HG03378 (cell line): ENCODE measurements around the gene ATP2B1.
"Not testable (repeated sequence)": the region's sequence is repeated elsewhere in the genome, so short reads cannot be mapped to it uniquely, and the experiment has no call there.

Experiments
- ATAC-seq: cut with Tn5 transposase; IDR thresholded peaks from one replicate; pipeline ENCODE4 v1.9.1; 2021; ENCODE audit warnings: mild to moderate bottlenecking, moderate library complexity; ENCODE audit not compliant: unreplicated experiment

The ATP2B1 gene

GRCh38 chr12:89717759-89718523 lies 9.3 kb upstream of the ATP2B1 start:
- ATAC-seq = no peak

- ATAC-seq = no peak
These were observed 4.1 kb upstream of the ATP2B1 start for GRCh38 chr12:89712706-89713105.

GRCh38 chr12:89710873-89711750 lies 2.5 kb upstream of the ATP2B1 start:
- no peak for ATAC-seq

GRCh38 chr12:89709995-89710872 lies 1.6 kb upstream of the ATP2B1 start:
- peak; percentile 3 for ATAC-seq

GRCh38 chr12:89709157-89709994 lies 738 bp upstream of the ATP2B1 start:
- ATAC-seq = peak; percentile 53

- no peak for ATAC-seq
These were observed 704 bp downstream of the ATP2B1 start for GRCh38 chr12:89707703-89708564.

GRCh38 chr12:89706986-89707702 lies 1.5 kb downstream of the ATP2B1 start:
- ATAC-seq = no peak

GRCh38 chr12:89706551-89706950 lies 2.1 kb downstream of the ATP2B1 start:
- ATAC-seq = no peak

- no peak for ATAC-seq
These were observed 4.2 kb downstream of the ATP2B1 start for GRCh38 chr12:89704457-89704856.

- no peak for ATAC-seq
These were observed 4.9 kb downstream of the ATP2B1 start for GRCh38 chr12:89703768-89704167.

GRCh38 chr12:89702503-89702902 lies 6.1 kb downstream of the ATP2B1 start:
- no peak for ATAC-seq

GRCh38 chr12:89701606-89702206 lies 6.9 kb downstream of the ATP2B1 start:
- ATAC-seq = no peak

- ATAC-seq = no peak
These were observed 8.3 kb downstream of the ATP2B1 start for GRCh38 chr12:89700191-89700810.

- no peak for ATAC-seq
These were observed 10.0 kb downstream of the ATP2B1 start for GRCh38 chr12:89698607-89699006.

- not testable (repeated sequence) for ATAC-seq
These were observed 10.9 kb downstream of the ATP2B1 start for GRCh38 chr12:89697728-89698127.

- ATAC-seq = no peak
These were observed 11.3 kb downstream of the ATP2B1 start for GRCh38 chr12:89697296-89697695.

GRCh38 chr12:89695830-89696229 lies 12.8 kb downstream of the ATP2B1 start:
- peak; percentile 71 for ATAC-seq

- no peak for ATAC-seq
These were observed 13.5 kb downstream of the ATP2B1 start for GRCh38 chr12:89695100-89695499.
